Fibroblast of the conjunctiva (primary cell): ENCODE measurements around the gene APOBEC3H.
"Not testable (repeated sequence)": the region's sequence is repeated elsewhere in the genome, so short reads cannot be mapped to it uniquely, and the experiment has no call there.

ENCODE experiments used
- DNase-seq: peaks from one replicate; pipeline ENCODE4 v3.0.0-alpha.2; 2010; ENCODE audit warnings: low read depth

The APOBEC3H gene

GRCh38 chr22:39097098-39098020 lies at the start of gene APOBEC3H:
APOBEC3H (plus strand) TSS chr22:39097244; CDS start chr22:39100279, 3,035 bp downstream.
- no peak for DNase-seq

GRCh38 chr22:39049486-39049885 lies 47.6 kb upstream of the APOBEC3H start:
- DNase-seq = not testable (repeated sequence)

GRCh38 chr22:39051844-39052495 lies 45.1 kb upstream of the APOBEC3H start:
- not testable (repeated sequence) for DNase-seq

GRCh38 chr22:39055658-39056057 lies 41.4 kb upstream of the APOBEC3H start:
- no peak for DNase-seq

GRCh38 chr22:39061290-39061689 lies 35.8 kb upstream of the APOBEC3H start:
- DNase-seq = not testable (repeated sequence)

GRCh38 chr22:39061951-39062350 lies 35.1 kb upstream of the APOBEC3H start:
- not testable (repeated sequence) for DNase-seq

GRCh38 chr22:39063904-39064303 lies 33.1 kb upstream of the APOBEC3H start:
- DNase-seq = not testable (repeated sequence)

GRCh38 chr22:39066442-39067276 lies 30.4 kb upstream of the APOBEC3H start:
- DNase-seq = not testable (repeated sequence)

- no peak for DNase-seq
Measured at GRCh38 chr22:39068033-39068785, 28.8 kb upstream of the APOBEC3H start.

- no peak for DNase-seq
Measured at GRCh38 chr22:39070186-39070585, 26.9 kb upstream of the APOBEC3H start.

GRCh38 chr22:39072581-39072981 lies 24.5 kb upstream of the APOBEC3H start:
- not testable (repeated sequence) for DNase-seq

GRCh38 chr22:39073981-39074380 lies 23.1 kb upstream of the APOBEC3H start:
- DNase-seq = no peak

GRCh38 chr22:39076155-39077025 lies 20.7 kb upstream of the APOBEC3H start:
- not testable (repeated sequence) for DNase-seq

- DNase-seq = peak; percentile 14
Measured at GRCh38 chr22:39077026-39077840, 19.8 kb upstream of the APOBEC3H start, which contains the start of gene APOBEC3G. APOBEC3G (plus strand) TSS chr22:39077275; CDS start chr22:39077362, 87 bp downstream.

- not testable (repeated sequence) for DNase-seq
Measured at GRCh38 chr22:39077912-39078311, 19.1 kb upstream of the APOBEC3H start.

- DNase-seq = no peak
Measured at GRCh38 chr22:39078329-39078728, 18.7 kb upstream of the APOBEC3H start.

GRCh38 chr22:39079054-39079637 lies 17.9 kb upstream of the APOBEC3H start:
- DNase-seq = not testable (repeated sequence)

GRCh38 chr22:39080052-39080762 lies 16.8 kb upstream of the APOBEC3H start:
- DNase-seq = no peak
